SK-N-SH (cell line): ENCODE measurements around the gene VSIG8. TPM values are rescaled to one million over a fixed set of nuclear protein-coding genes. Genes with fewer than 3 reads are reported as not detected.
A peak's percentile ranks its signal among the peaks of the same experiment; 100 is the strongest.

Source experiments
- CTCF ChIA-PET: fragments of 300-600, 350-600 bp; formaldehyde crosslinking; extraction: SDS; loops from one replicate; lab custom pipeline; 2021; lab: Yijun Ruan, JAX
- POLR2A ChIA-PET: fragments of 350-600 bp; sonication (Branson Sonifier 250); formaldehyde crosslinking; extraction: SDS; loops from one replicate; lab custom pipeline; 2020; ENCODE audit warnings: antibody characterized with exemption, inconsistent platforms; lab: Yijun Ruan, JAX
- DNase-seq: peaks from one replicate; pipeline ENCODE4 v3.0.0; 2012
- H2AFZ ChIP-seq: fragments of 200-600 bp; sonication (generic); 2 replicates; pipeline ENCODE4 v1.8.1; 2016; ENCODE audit warnings: antibody characterized with exemption, mild to moderate bottlenecking, low read depth
- H3F3A ChIP-seq: fragments of 200-600 bp; sonication (generic); replicated peaks from 2 replicates; pipeline ENCODE3; 2016; ENCODE audit warnings: antibody characterized with exemption, mild to moderate bottlenecking; ENCODE audit not compliant: insufficient read depth
- H3K27ac ChIP-seq, 2 experiments: fragments of 200-500 bp in 1 of 2; fragments of 200-600 bp in 1 of 2; sonication (Bioruptor generic) in 1 of 2; sonication (generic), shearing (Covaris generic) in 1 of 2; 2 replicates each; pipeline versions ENCODE4 v1.5.1 to v1.6.1; 2014 to 2016; ENCODE audit warnings: low read depth in 2 of 2, inconsistent platforms in 1 of 2, low read length in 1 of 2, mild to moderate bottlenecking in 1 of 2, mixed read lengths in 1 of 2
- H3K27me3 ChIP-seq: fragments of 200-600 bp; sonication (generic), shearing (Covaris generic); 2 replicates; pipeline ENCODE4 v1.6.1; 2016; ENCODE audit warnings: mixed run types; ENCODE audit not compliant: insufficient read depth
- H3K36me3 ChIP-seq, 2 experiments: fragments of 200-500 bp in 1 of 2; fragments of 200-600 bp in 1 of 2; sonication (Bioruptor generic) in 1 of 2; sonication (generic) in 1 of 2; replicated peaks in 1 of 2; 2 replicates each; pipeline versions ENCODE3 to v1.5.1; 2014 to 2016; ENCODE audit warnings: low read length in 1 of 2, mild to moderate bottlenecking in 1 of 2; ENCODE audit not compliant: insufficient read depth in 2 of 2, control insufficient read depth in 1 of 2
- H3K4me1 ChIP-seq, 2 experiments: fragments of 200-500 bp in 1 of 2; fragments of 200-600 bp in 1 of 2; sonication (Bioruptor generic) in 1 of 2; sonication (generic), shearing (Covaris generic) in 1 of 2; 2 replicates each; pipeline versions ENCODE4 v1.5.1 to v1.6.1; 2014 to 2016; ENCODE audit warnings: low read depth in 1 of 2, low read length in 1 of 2, mixed run types in 1 of 2; ENCODE audit not compliant: insufficient read depth in 2 of 2, control insufficient read depth in 1 of 2
- H3K4me2 ChIP-seq: fragments of 200-600 bp; sonication (generic), shearing (Covaris generic); 2 replicates; pipeline ENCODE4 v1.6.1; 2017; ENCODE audit warnings: mixed run types
- H3K4me3 ChIP-seq, 2 experiments: fragments of 200-500 bp in 1 of 2; fragments of 200-600 bp in 1 of 2; sonication (Bioruptor generic) in 1 of 2; sonication (generic), shearing (Covaris generic) in 1 of 2; 2 replicates each; pipeline versions ENCODE4 v1.5.1 to v1.8.1; 2014 to 2016; ENCODE audit warnings: low read depth in 2 of 2, inconsistent platforms in 1 of 2, low read length in 1 of 2, mild to moderate bottlenecking in 1 of 2, mixed read lengths in 1 of 2, moderate library complexity in 1 of 2
- H3K79me2 ChIP-seq: fragments of 200-600 bp; sonication (generic); 2 replicates; pipeline ENCODE4 v1.8.1; 2017; ENCODE audit warnings: mild to moderate bottlenecking; ENCODE audit not compliant: insufficient read depth
- H3K9ac ChIP-seq: fragments of 200-600 bp; sonication (generic); 2 replicates; pipeline ENCODE4 v1.6.1; 2017; ENCODE audit warnings: mixed run types
- H3K9me2 ChIP-seq: fragments of 200-600 bp; sonication (generic); 2 replicates; pipeline ENCODE4 v1.6.1; 2017; ENCODE audit warnings: mixed run types
- H3K9me3 ChIP-seq: fragments of 200-600 bp; sonication (generic); 2 replicates; pipeline ENCODE4 v1.6.1; 2017; ENCODE audit warnings: mixed run types, mild to moderate bottlenecking, moderate library complexity
- H4K20me1 ChIP-seq: fragments of 200-600 bp; sonication (generic); 2 replicates; pipeline ENCODE4 v1.6.1; 2017; ENCODE audit warnings: mild to moderate bottlenecking, mixed run types; ENCODE audit not compliant: insufficient read depth
- CHD2 ChIP-seq: fragments of 150-350 bp; IDR thresholded peaks from 2 replicates; pipeline ENCODE4 v1.6.1; 2018; ENCODE audit warnings: low read length; ENCODE audit not compliant: partially characterized antibody
- ELF1 ChIP-seq: IDR thresholded peaks from 2 replicates; pipeline ENCODE4 v1.4.0; 2012
- EZH2phosphoT487 ChIP-seq: fragments of 200-600 bp; sonication (generic); IDR thresholded peaks from 2 replicates; pipeline ENCODE4 v1.6.1; 2017; ENCODE audit warnings: low read depth, mixed run types, mild to moderate bottlenecking, antibody characterized with exemption, moderate library complexity, borderline replicate concordance
- FOSL2 ChIP-seq: IDR thresholded peaks from 2 replicates; pipeline ENCODE4 v1.4.0; 2012; ENCODE audit warnings: low read depth, mild to moderate bottlenecking, moderate library complexity, borderline replicate concordance
- FOXM1 ChIP-seq: IDR thresholded peaks from 2 replicates; pipeline ENCODE4 v1.4.0; 2012; ENCODE audit warnings: low read depth, mild to moderate bottlenecking
- GATA2 ChIP-seq: sonication (generic); formaldehyde crosslinking; IDR thresholded peaks from 2 replicates; pipeline ENCODE4 v1.5.0; 2020; ENCODE audit warnings: mild to moderate bottlenecking, missing genetic modification reagents
- NFIC ChIP-seq: IDR thresholded peaks from 2 replicates; pipeline ENCODE4 v1.4.0; 2012; ENCODE audit warnings: borderline replicate concordance
- POLR2AphosphoS5 ChIP-seq: IDR thresholded peaks from 2 replicates; pipeline ENCODE4 v1.6.1; 2012; ENCODE audit warnings: low read depth, low read length
- TCF12 ChIP-seq: IDR thresholded peaks from 2 replicates; pipeline ENCODE4 v1.4.0; 2012
- TEAD4 ChIP-seq: IDR thresholded peaks from 2 replicates; pipeline ENCODE4 v1.4.0; 2012; ENCODE audit warnings: mild to moderate bottlenecking, borderline replicate concordance; ENCODE audit not compliant: insufficient read depth
- WGBS: methylation state at CpG from one replicate; pipeline ENCODE4 v1.1.6; 2017; ENCODE audit warnings: low lambda C conversion rate; 5-methylcytosine and 5-hydroxymethylcytosine counted together
- polyA plus RNA-seq, 3 experiments: library from polyadenylated mRNA; depleted of rRNA; stranded (reverse); fragments of >200 nt; gene quantifications; 2 replicates each; pipeline ENCODE4 v1.2.3, GENCODE V29; 2012
- TF ChIP-seq, protein P1 (sequence below): IDR thresholded peaks from 2 replicates; pipeline ENCODE4 v1.4.0; 2012; ENCODE audit warnings: low read depth
- TF ChIP-seq, protein P2 (sequence below): fragments of 200-600 bp; sonication (generic); IDR thresholded peaks from 2 replicates; pipeline ENCODE4 v1.6.1; 2017; ENCODE audit warnings: antibody characterized with exemption, mild to moderate bottlenecking, moderate library complexity
- TF ChIP-seq, protein P3 (sequence below): IDR thresholded peaks from 2 replicates; pipeline ENCODE4 v1.4.0; 2012; ENCODE audit warnings: low read depth, borderline replicate concordance
- TF ChIP-seq, protein P4 (sequence below): fragments of 150-350 bp; IDR thresholded peaks from 2 replicates; pipeline ENCODE4 v1.6.1; 2017; ENCODE audit warnings: antibody characterized with exemption, low read length, low read depth, borderline replicate concordance

Gene VSIG8
- polyA plus RNA-seq, 1 of the 3 experiments (the other 2 are of a cell fraction): not detected

DNA sequence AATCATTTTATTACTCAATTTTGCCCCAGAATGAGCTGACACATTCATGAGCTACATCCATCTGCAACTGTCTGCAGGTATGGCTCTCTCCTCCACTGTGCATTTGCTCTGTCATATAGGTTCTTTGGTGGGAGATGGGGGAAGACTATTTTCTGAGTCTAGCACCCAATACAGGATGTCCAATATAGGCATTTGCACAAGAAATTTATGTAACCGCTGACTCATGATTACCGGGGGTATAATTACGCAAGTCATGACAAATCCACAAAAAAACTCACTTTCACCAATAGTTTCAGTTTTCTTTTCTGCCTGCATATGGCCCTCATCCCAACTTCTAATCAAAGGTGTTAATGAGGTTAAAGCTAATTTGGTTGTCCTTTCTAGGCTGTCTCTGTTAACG is 17.5 kb upstream of the VSIG8 start:
- CTCF ChIA-PET: interaction anchor here (1.0 to 6.7 kb wide), 6 partner anchors 11 to 128 kb away, joined by 3 to 76 read pairs (median 8); no protein-coding TSS in a partner anchor
- Histone ChIP-seq H3K4me1 (peaks cover 14 to 16% of the 10 kb centered on the region in 2 experiments; a peak in 2 of 4 replicates), H3K4me2 (peak overlapping the region; percentile 13; the same call in 1 of the 2 replicates)

DNA sequence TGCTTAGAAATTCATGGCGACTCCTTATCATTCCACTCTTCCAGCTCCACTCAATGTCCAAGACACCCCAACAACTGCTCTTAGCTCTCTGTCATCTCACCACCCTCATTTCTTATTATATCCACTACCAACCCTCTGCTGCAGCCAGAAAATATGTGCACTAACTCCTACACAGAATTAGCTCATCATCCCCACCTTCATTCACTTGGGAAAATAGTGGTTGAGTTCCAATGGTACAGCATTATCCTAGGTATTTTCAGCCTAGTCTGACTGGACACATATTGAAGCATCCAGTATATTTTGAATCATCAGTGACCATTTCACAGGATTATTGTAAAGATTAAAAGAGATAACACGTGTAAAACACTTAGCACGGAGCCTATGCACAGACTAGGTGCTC is 16.7 kb upstream of the VSIG8 start:
- Histone ChIP-seq H2AFZ (no peak overlapping the region), H3K4me1 (peaks cover 14 to 16% of the 10 kb centered on the region in 2 experiments; a peak in 2 of 4 replicates), H4K20me1 (no peaks in the 10 kb centered on the region), H3K9ac (no peak overlapping the region), H3K4me2 (no peak overlapping the region), H3K79me2 (no peaks in the 10 kb centered on the region), H3K9me2 (no peaks in the 10 kb centered on the region), H3K27ac (no peak overlapping the region), H3K36me3 (no peaks in the 10 kb centered on the region), H3K9me3 (no peaks in the 10 kb centered on the region), H3K27me3 (no peaks in the 10 kb centered on the region), H3F3A (peaks cover 5% of the 10 kb centered on the region), H3K4me3 (no peak overlapping the region)
- 96% methylated on average over 3 of the region's 3 CpGs for WGBS
- no peak for DNase-seq
- ChIA-PET POLR2A (no interaction called here), CTCF (interaction anchor here (2.0 to 6.7 kb wide), 3 partner anchors 12 to 81 kb away, joined by 9 to 76 read pairs (median 34); no protein-coding TSS in a partner anchor)
- TF ChIP-seq CHD2: no peak
- no peak for TF ChIP-seq TCF12
- TF ChIP-seq TEAD4: no peak
- TF ChIP-seq EZH2phosphoT487: no peak
- TF ChIP-seq, protein P1, sequence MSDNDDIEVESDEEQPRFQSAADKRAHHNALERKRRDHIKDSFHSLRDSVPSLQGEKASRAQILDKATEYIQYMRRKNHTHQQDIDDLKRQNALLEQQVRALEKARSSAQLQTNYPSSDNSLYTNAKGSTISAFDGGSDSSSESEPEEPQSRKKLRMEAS: no peak
- no peak for TF ChIP-seq GATA2 (CRISPR knock-in tag)
- TF ChIP-seq POLR2AphosphoS5: no peak
- no peak for TF ChIP-seq FOSL2
- TF ChIP-seq, protein P2, sequence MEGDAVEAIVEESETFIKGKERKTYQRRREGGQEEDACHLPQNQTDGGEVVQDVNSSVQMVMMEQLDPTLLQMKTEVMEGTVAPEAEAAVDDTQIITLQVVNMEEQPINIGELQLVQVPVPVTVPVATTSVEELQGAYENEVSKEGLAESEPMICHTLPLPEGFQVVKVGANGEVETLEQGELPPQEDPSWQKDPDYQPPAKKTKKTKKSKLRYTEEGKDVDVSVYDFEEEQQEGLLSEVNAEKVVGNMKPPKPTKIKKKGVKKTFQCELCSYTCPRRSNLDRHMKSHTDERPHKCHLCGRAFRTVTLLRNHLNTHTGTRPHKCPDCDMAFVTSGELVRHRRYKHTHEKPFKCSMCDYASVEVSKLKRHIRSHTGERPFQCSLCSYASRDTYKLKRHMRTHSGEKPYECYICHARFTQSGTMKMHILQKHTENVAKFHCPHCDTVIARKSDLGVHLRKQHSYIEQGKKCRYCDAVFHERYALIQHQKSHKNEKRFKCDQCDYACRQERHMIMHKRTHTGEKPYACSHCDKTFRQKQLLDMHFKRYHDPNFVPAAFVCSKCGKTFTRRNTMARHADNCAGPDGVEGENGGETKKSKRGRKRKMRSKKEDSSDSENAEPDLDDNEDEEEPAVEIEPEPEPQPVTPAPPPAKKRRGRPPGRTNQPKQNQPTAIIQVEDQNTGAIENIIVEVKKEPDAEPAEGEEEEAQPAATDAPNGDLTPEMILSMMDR: no peak
- TF ChIP-seq ELF1: no peak
- TF ChIP-seq NFIC: no peak
- TF ChIP-seq, protein P3, sequence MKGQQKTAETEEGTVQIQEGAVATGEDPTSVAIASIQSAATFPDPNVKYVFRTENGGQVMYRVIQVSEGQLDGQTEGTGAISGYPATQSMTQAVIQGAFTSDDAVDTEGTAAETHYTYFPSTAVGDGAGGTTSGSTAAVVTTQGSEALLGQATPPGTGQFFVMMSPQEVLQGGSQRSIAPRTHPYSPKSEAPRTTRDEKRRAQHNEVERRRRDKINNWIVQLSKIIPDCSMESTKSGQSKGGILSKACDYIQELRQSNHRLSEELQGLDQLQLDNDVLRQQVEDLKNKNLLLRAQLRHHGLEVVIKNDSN: no peak
- TF ChIP-seq, protein P4, sequence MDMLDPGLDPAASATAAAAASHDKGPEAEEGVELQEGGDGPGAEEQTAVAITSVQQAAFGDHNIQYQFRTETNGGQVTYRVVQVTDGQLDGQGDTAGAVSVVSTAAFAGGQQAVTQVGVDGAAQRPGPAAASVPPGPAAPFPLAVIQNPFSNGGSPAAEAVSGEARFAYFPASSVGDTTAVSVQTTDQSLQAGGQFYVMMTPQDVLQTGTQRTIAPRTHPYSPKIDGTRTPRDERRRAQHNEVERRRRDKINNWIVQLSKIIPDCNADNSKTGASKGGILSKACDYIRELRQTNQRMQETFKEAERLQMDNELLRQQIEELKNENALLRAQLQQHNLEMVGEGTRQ: no peak

More for the DNA sequence above, 17.5 kb upstream of the VSIG8 start:
- no peak overlapping the region; the same call in 1 of the 2 replicates for H2AFZ ChIP-seq
- no peaks in the 10 kb centered on the region for H3K9me2 ChIP-seq
- no peaks in the 10 kb centered on the region for H3K36me3 ChIP-seq
- H3K9ac ChIP-seq: no peak overlapping the region
- peak overlapping the region in 1 of 2 experiments; percentile 9; a peak in 1 of 4 replicates for H3K27ac ChIP-seq
- POLR2A ChIA-PET: no interaction called here
- TF ChIP-seq FOXM1 (no peak), FOSL2 (peak; percentile 31; the same call in 1 of the 2 replicates), NFIC (0 out of 2 replicates have a peak, but pooled peaks have one; percentile 12)
- H3K9me3 ChIP-seq: no peaks in the 10 kb centered on the region
- H3F3A ChIP-seq: peaks cover 5% of the 10 kb centered on the region
- 81% methylated on average over 4 of the region's 4 CpGs for WGBS
- no peak for DNase-seq
- no peaks in the 10 kb centered on the region for H3K79me2 ChIP-seq
- no peak overlapping the region for H3K4me3 ChIP-seq
- H4K20me1 ChIP-seq: no peaks in the 10 kb centered on the region
- H3K27me3 ChIP-seq: no peaks in the 10 kb centered on the region
